AG04449 (cell line): ENCODE measurements around the gene DDHD1.

Source experiments
- CTCF ChIA-PET: fragments of 350-600 bp; formaldehyde crosslinking; extraction: SDS; loops from one replicate; lab custom pipeline; 2021; ENCODE audit warnings: antibody characterized with exemption; lab: Yijun Ruan, JAX
- POLR2A ChIA-PET: fragments of 400-600, 350-600 bp; formaldehyde crosslinking; extraction: SDS; loops from one replicate; lab custom pipeline; 2020; ENCODE audit warnings: antibody characterized with exemption, inconsistent platforms; lab: Yijun Ruan, JAX
- DNase-seq: peaks from one replicate; pipeline ENCODE4 v3.0.0-alpha.2; 2010; ENCODE audit warnings: low read depth, low spot score
- H3K4me3 ChIP-seq: 2 replicates; pipeline ENCODE4 v1.5.1; 2011; ENCODE audit warnings: low read depth, mild to moderate bottlenecking, control low read depth, low read length
- TF ChIP-seq, protein P1 (sequence below): IDR thresholded peaks from one replicate; pipeline ENCODE4 v1.5.1; 2011; ENCODE audit warnings: mild to moderate bottlenecking, moderate library complexity, low read length, control low read depth, inconsistent platforms; ENCODE audit not compliant: insufficient read depth; ENCODE audit errors: missing control alignments

The DDHD1 gene

GRCh38 chr14:53152184-53152886 lies 788 bp downstream of the DDHD1 start:
- ChIA-PET POLR2A (interaction anchor here (0.7 to 1.7 kb wide), 6 partner anchors 16 to 457 kb away, joined by 3 to 4 read pairs (median 3); partner anchors contain the start of genes ERO1A, FERMT2 and GNPNAT1), CTCF (interaction anchor here (0.7 to 2.1 kb wide), 5 partner anchors 19 to 144 kb away, joined by 3 to 7 read pairs (median 3); no protein-coding TSS in a partner anchor)
- H3K4me3 ChIP-seq = peak overlapping the region; percentile 89
- TF ChIP-seq, protein P1, sequence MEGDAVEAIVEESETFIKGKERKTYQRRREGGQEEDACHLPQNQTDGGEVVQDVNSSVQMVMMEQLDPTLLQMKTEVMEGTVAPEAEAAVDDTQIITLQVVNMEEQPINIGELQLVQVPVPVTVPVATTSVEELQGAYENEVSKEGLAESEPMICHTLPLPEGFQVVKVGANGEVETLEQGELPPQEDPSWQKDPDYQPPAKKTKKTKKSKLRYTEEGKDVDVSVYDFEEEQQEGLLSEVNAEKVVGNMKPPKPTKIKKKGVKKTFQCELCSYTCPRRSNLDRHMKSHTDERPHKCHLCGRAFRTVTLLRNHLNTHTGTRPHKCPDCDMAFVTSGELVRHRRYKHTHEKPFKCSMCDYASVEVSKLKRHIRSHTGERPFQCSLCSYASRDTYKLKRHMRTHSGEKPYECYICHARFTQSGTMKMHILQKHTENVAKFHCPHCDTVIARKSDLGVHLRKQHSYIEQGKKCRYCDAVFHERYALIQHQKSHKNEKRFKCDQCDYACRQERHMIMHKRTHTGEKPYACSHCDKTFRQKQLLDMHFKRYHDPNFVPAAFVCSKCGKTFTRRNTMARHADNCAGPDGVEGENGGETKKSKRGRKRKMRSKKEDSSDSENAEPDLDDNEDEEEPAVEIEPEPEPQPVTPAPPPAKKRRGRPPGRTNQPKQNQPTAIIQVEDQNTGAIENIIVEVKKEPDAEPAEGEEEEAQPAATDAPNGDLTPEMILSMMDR = no peak
- no peak for DNase-seq

- no peak for DNase-seq
- POLR2A ChIA-PET = interaction anchor here (0.8 to 1.3 kb wide), 2 partner anchors 16 to 213 kb away, joined by 3 read pairs; no protein-coding TSS in a partner anchor
- TF ChIP-seq, protein P1 = peak; percentile 6
- peak overlapping the region; percentile 89 for H3K4me3 ChIP-seq
- CTCF ChIA-PET = interaction anchor here (1.1 to 2.1 kb wide), 3 partner anchors 24 to 98 kb away, joined by 3 to 7 read pairs (median 5); no protein-coding TSS in a partner anchor
Measured at GRCh38 chr14:53151523-53152183, 1.5 kb downstream of the DDHD1 start.

DNA sequence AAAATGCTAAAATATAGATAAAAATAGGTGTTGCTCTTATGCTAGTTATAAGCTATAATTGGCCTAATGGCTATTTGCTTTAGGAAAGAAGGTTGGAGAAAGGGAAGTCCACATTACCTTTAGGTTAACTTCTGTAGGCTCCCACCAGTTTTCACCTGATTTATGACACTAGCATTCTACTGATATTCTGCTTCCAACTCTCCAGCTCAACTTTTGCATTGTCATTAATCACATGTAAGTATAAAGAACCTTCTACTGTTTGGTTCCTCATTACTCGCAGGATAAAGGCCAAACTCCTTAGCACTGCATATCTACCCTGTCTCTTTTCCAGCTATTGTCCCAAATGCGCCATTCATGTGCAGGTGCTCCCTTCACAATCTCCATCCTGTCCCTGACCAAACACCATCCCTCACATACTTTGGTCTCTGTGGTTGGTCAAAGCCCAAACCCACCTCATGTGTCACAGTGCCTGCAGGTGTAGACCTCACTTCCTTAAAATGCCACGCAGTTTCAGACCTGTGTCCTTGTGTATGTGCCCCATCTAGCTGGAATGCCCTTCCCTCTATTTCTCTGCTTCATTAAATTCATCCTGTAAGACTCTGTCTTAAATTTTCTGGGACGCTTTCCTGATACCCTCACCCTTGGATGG lies 3.3 kb downstream of the DDHD1 start:
- DNase-seq = no peak
- ChIA-PET CTCF (interaction anchor here (0.8 to 1.3 kb wide), 2 partner anchors 146 to 1198 kb away, joined by 4 read pairs; no protein-coding TSS in a partner anchor), POLR2A (no interaction called here)
- no peak overlapping the region for H3K4me3 ChIP-seq
- TF ChIP-seq, protein P1 = no peak

DNA sequence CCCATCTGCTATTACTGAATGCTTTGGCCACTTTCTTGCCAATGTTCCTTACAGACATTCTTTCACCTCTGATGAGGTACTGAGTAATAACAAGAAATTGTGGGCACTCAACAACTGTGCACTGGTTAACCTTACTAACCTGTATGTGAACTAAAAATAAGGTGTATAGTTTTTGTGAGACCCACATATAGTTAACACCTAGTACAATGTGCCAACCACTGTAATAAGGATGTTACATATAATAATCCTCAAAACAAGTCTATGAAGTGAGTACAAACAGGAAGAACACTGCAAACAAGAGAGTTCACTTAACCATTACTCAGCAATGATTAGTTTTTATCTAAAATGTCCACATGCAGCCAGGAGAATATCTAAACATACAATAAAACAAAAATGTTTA lies 4.5 kb downstream of the DDHD1 start:
- DNase-seq = no peak
- CTCF ChIA-PET = interaction anchor here (1.3 kb wide), 1 partner anchor 1200 kb away, joined by 4 read pairs; no protein-coding TSS in a partner anchor
- TF ChIP-seq, protein P1 = no peak
- H3K4me3 ChIP-seq = no peak overlapping the region
- POLR2A ChIA-PET = no interaction called here

DNA sequence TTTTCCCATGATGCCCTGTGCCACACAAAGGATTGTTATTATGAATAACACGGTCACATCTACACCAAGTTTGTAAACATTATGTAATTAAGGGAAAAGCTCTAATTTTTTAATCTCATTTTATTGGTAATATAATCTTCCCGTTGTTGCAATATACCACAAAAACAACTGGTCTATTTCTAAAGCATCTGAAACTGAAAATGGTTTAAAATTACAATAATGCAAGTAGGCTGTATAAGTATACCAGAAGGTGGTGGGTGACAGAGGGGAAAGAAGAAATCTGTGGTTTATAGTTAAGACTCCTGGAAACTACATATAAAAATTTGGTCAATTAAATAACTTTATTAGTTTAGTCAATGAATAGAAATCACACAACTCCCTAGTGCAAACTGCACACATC lies 5.2 kb downstream of the DDHD1 start:
- CTCF ChIA-PET = no interaction called here
- POLR2A ChIA-PET = no interaction called here
- DNase-seq = no peak
- H3K4me3 ChIP-seq = no peak overlapping the region
- TF ChIP-seq, protein P1 = no peak
